K562 (cell line): ENCODE data around the gene TMF1. TPM values are rescaled to one million over a fixed set of nuclear protein-coding genes. Genes with fewer than 3 reads are reported as not detected.
A peak's percentile ranks its signal among the peaks of the same experiment; 100 is the strongest.

Experiments used
- CAMTA2 ChIP-seq: fragments of 250-450 bp; sonication (Bioruptor Pico); conservative IDR thresholded peaks from 2 replicates; pipeline ENCODE4 v1.5.1; 2022
- FOSL1 ChIP-seq: fragments of 200-800 bp; sonication (Bioruptor generic); conservative IDR thresholded peaks from 2 replicates; pipeline ENCODE4 v1.6.1; 2016; ENCODE audit warnings: missing genetic modification characterization, missing compliant biosample characterization
- GATAD2B ChIP-seq: fragments of 450-650 bp; IDR thresholded peaks from 2 replicates; pipeline ENCODE4 v1.6.1; 2017; ENCODE audit warnings: mild to moderate bottlenecking, borderline replicate concordance
- KLF16 ChIP-seq: IDR thresholded peaks from 2 replicates; pipeline ENCODE4 v1.6.1; 2016; ENCODE audit warnings: antibody characterized with exemption
- L3MBTL2 ChIP-seq: fragments of 450-650 bp; IDR thresholded peaks from 2 replicates; pipeline ENCODE4 v1.6.1; 2016; ENCODE audit warnings: mild to moderate bottlenecking, moderate library complexity
- MECOM ChIP-seq: fragments of 250-450 bp; sonication (Bioruptor Pico); IDR thresholded peaks from 2 replicates; pipeline ENCODE4 v1.8.0; 2022; ENCODE audit warnings: inconsistent platforms
- MIER1 ChIP-seq: fragments of 450-650 bp; IDR thresholded peaks from 2 replicates; pipeline ENCODE4 v1.6.1; 2016; ENCODE audit warnings: antibody characterized with exemption, mild to moderate bottlenecking, low read depth
- NR2C1 ChIP-seq, 2 experiments: fragments of 450-650 bp; IDR thresholded peaks; 2 replicates each; pipeline ENCODE4 v1.6.1; 2017; ENCODE audit warnings: mild to moderate bottlenecking in 2 of 2, antibody characterized with exemption in 1 of 2, inconsistent platforms in 1 of 2, missing compliant biosample characterization in 1 of 2, missing genetic modification characterization in 1 of 2
- PHF21A ChIP-seq: fragments of 450-650 bp; IDR thresholded peaks from 2 replicates; pipeline ENCODE4 v1.6.1; 2017; ENCODE audit warnings: low read depth, borderline replicate concordance
- POLR2AphosphoS2 ChIP-seq: IDR thresholded peaks from 2 replicates; pipeline ENCODE4 v1.6.1; 2012; ENCODE audit warnings: low read length, improper control_type of control experiment
- ZNF695 ChIP-seq: fragments of 450-650 bp; formaldehyde crosslinking; IDR thresholded peaks from 2 replicates; pipeline ENCODE4 v1.4.0; 2020; ENCODE audit warnings: mild to moderate bottlenecking, moderate library complexity
- polyA plus RNA-seq, 8 experiments: library from polyadenylated mRNA; depleted of rRNA in 4 of 8; stranded (reverse) in 5 of 8; unstranded in 3 of 8; fragments of >200 nt; fragmentation: Nextera tagmentation in 2 of 8; fragmentation: Illumina TruSeq in 1 of 8; extraction: Ambion mirVana in 2 of 8; extraction: Trizol in 1 of 8; gene quantifications; 2 replicates each; pipeline versions ENCODE4 v1.2.1 to v1.2.3, GENCODE V29; 2011 to 2014; ENCODE audit warnings: inconsistent platforms in 1 of 8, missing spikeins in 1 of 8
- total RNA-seq, 7 experiments: library from RNA; depleted of rRNA in 6 of 7; stranded (reverse); fragments of >200 nt in 6 of 7; fragmentation: Illumina TruSeq in 2 of 7; extraction: Trizol in 2 of 7; gene quantifications; 2 replicates each; pipeline versions ENCODE4 v1.2.1 to v1.2.3, GENCODE V29; 2011 to 2021; ENCODE audit warnings: low replicate concordance in 1 of 7
- TF ChIP-seq, protein P1 (sequence below): fragments of 250-450 bp; sonication (Bioruptor Pico); IDR thresholded peaks from 2 replicates; pipeline ENCODE4 v1.4.0; 2020; ENCODE audit warnings: mild to moderate bottlenecking
- TF ChIP-seq, protein P2 (sequence below): sonication (generic); formaldehyde crosslinking; IDR thresholded peaks from 2 replicates; pipeline ENCODE4 v1.8.1; 2023; ENCODE audit warnings: mild to moderate bottlenecking, missing genetic modification reagents
- TF ChIP-seq, protein P3 (sequence below): fragments of 450-650 bp; formaldehyde crosslinking; IDR thresholded peaks from 2 replicates; pipeline ENCODE4 v1.4.0; 2020; ENCODE audit warnings: mild to moderate bottlenecking, moderate library complexity
- TF ChIP-seq, protein P4 (sequence below), 2 experiments: fragments of 250-450 bp in 1 of 2; fragments of 450-650 bp in 1 of 2; sonication (Bioruptor Pico) in 1 of 2; IDR thresholded peaks; 2 replicates each; pipeline versions ENCODE4 v1.6.1 to v1.8.0; 2016 to 2021; ENCODE audit warnings: mild to moderate bottlenecking in 2 of 2, moderate library complexity in 2 of 2, missing compliant biosample characterization in 1 of 2, missing genetic modification characterization in 1 of 2
- TF ChIP-seq, protein P5 (sequence below): fragments of 450-650 bp; conservative IDR thresholded peaks from 2 replicates; pipeline ENCODE4 v1.6.1; 2016; ENCODE audit warnings: missing genetic modification characterization, low read depth, mild to moderate bottlenecking, missing compliant biosample characterization, moderate library complexity
- TF ChIP-seq, protein P6 (sequence below): IDR thresholded peaks from 2 replicates; pipeline ENCODE4 v1.6.1; 2014; ENCODE audit warnings: antibody characterized with exemption
- TF ChIP-seq, protein P7 (sequence below): fragments of 250-450 bp; sonication (Bioruptor Pico); IDR thresholded peaks from 2 replicates; pipeline ENCODE4 v1.9.0; 2021; ENCODE audit warnings: mild to moderate bottlenecking
- TF ChIP-seq, protein P8 (sequence below): sonication (generic); formaldehyde crosslinking; IDR thresholded peaks from 2 replicates; pipeline ENCODE4 v1.9.0; 2022; ENCODE audit warnings: mild to moderate bottlenecking, missing genetic modification reagents

Gene TMF1
- total and polyA plus RNA-seq, 9 of the 15 experiments (the other 6 are each of a cell fraction or from before 2014, with no cell fraction given), result 3.1 to 13.9 (median 10.3) TPM

DNA sequence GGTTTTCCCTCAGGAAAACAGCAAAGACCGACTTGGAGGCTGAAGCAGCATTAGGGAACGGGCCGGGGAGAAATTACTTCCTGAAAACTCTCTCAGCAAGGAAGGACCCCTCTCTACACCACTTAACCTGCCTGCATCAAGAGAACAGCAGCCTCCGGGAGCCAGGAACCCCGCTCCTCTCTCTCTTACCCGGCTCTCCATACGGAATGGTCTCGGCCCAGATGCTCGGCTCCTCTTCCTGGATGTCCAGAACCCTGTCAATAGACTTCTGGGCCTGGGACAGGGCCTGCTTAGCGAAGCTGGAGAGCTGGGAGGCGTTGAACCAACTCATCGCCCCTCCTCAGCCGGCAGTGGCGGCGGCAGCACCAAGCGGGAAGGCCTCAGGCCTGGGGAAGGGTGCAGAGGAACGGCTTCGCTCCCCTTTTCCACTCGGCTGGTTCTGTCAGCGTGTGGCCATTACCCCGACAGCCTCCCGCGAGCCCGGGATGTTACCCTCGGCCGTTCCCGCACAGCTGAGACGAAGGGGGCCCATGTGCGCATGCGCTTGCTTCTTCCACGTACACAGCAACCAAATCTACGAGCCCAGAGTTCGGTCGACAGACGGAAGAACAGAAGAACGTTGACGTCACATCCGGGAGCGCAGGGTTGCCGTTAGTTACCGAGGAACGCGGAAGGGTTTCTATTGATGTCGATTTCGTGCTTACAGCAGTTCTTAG lies at the start of gene TMF1 (continued):
- TF ChIP-seq, protein P1, sequence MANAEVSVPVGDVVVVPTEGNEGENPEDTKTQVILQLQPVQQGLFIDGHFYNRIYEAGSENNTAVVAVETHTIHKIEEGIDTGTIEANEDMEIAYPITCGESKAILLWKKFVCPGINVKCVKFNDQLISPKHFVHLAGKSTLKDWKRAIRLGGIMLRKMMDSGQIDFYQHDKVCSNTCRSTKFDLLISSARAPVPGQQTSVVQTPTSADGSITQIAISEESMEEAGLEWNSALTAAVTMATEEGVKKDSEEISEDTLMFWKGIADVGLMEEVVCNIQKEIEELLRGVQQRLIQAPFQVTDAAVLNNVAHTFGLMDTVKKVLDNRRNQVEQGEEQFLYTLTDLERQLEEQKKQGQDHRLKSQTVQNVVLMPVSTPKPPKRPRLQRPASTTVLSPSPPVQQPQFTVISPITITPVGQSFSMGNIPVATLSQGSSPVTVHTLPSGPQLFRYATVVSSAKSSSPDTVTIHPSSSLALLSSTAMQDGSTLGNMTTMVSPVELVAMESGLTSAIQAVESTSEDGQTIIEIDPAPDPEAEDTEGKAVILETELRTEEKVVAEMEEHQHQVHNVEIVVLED, result no peak
- TF ChIP-seq, protein P2, sequence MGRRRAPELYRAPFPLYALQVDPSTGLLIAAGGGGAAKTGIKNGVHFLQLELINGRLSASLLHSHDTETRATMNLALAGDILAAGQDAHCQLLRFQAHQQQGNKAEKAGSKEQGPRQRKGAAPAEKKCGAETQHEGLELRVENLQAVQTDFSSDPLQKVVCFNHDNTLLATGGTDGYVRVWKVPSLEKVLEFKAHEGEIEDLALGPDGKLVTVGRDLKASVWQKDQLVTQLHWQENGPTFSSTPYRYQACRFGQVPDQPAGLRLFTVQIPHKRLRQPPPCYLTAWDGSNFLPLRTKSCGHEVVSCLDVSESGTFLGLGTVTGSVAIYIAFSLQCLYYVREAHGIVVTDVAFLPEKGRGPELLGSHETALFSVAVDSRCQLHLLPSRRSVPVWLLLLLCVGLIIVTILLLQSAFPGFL (CRISPR knock-in tag), result no peak
- TF ChIP-seq, protein P3, sequence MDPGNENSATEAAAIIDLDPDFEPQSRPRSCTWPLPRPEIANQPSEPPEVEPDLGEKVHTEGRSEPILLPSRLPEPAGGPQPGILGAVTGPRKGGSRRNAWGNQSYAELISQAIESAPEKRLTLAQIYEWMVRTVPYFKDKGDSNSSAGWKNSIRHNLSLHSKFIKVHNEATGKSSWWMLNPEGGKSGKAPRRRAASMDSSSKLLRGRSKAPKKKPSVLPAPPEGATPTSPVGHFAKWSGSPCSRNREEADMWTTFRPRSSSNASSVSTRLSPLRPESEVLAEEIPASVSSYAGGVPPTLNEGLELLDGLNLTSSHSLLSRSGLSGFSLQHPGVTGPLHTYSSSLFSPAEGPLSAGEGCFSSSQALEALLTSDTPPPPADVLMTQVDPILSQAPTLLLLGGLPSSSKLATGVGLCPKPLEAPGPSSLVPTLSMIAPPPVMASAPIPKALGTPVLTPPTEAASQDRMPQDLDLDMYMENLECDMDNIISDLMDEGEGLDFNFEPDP (CRISPR knock-in tag), result no peak
- TF ChIP-seq CAMTA2 (no peak), KLF16 (no peak), MECOM (CRISPR knock-in tag) (no peak), L3MBTL2 (0 out of 2 replicates have a peak, but pooled peaks have one; percentile 26), MIER1 (no peak), GATAD2B (no peak), POLR2AphosphoS2 (peak; percentile 93), FOSL1 (tag) (no peak), NR2C1 (IDR thresholded peaks at IDR 0.05) (peak; percentile 41; the same call in 1 of the 2 replicates), NR2C1 (tag; IDR thresholded peaks at IDR 0.05) (no peak), ZNF695 (CRISPR knock-in tag) (no peak), PHF21A (no peak)
- TF ChIP-seq, protein P4, sequence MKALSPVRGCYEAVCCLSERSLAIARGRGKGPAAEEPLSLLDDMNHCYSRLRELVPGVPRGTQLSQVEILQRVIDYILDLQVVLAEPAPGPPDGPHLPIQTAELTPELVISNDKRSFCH (CRISPR knock-in tag; IDR thresholded peaks at IDR 0.05), result no peak
- TF ChIP-seq, protein P4 (tag; IDR thresholded peaks at IDR 0.05), result no peak
- TF ChIP-seq, protein P5, sequence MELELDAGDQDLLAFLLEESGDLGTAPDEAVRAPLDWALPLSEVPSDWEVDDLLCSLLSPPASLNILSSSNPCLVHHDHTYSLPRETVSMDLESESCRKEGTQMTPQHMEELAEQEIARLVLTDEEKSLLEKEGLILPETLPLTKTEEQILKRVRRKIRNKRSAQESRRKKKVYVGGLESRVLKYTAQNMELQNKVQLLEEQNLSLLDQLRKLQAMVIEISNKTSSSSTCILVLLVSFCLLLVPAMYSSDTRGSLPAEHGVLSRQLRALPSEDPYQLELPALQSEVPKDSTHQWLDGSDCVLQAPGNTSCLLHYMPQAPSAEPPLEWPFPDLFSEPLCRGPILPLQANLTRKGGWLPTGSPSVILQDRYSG (tag), result no peak
- TF ChIP-seq, protein P6, sequence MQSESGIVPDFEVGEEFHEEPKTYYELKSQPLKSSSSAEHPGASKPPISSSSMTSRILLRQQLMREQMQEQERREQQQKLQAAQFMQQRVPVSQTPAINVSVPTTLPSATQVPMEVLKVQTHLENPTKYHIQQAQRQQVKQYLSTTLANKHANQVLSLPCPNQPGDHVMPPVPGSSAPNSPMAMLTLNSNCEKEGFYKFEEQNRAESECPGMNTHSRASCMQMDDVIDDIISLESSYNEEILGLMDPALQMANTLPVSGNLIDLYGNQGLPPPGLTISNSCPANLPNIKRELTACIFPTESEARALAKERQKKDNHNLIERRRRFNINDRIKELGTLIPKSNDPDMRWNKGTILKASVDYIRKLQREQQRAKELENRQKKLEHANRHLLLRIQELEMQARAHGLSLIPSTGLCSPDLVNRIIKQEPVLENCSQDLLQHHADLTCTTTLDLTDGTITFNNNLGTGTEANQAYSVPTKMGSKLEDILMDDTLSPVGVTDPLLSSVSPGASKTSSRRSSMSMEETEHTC, result no peak
- TF ChIP-seq, protein P7, sequence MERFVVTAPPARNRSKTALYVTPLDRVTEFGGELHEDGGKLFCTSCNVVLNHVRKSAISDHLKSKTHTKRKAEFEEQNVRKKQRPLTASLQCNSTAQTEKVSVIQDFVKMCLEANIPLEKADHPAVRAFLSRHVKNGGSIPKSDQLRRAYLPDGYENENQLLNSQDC, result no peak
- TF ChIP-seq, protein P8, sequence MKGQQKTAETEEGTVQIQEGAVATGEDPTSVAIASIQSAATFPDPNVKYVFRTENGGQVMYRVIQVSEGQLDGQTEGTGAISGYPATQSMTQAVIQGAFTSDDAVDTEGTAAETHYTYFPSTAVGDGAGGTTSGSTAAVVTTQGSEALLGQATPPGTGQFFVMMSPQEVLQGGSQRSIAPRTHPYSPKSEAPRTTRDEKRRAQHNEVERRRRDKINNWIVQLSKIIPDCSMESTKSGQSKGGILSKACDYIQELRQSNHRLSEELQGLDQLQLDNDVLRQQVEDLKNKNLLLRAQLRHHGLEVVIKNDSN (CRISPR knock-in tag), result no peak
